ENCODE data around the gene TULP3.

TULP3 gene

GRCh38 chr12:2988494-2988893, 97.8 kb downstream of the TULP3 start:
- no peak overlapping the region for H3K4me3 ChIP-seq (replicated peaks; ENCODE audit: low read depth, low read length)
- no peak for DNase-seq (ENCODE audit: low read depth)
- TF ChIP-seq CTCF (IDR thresholded peaks at IDR 0.05; ENCODE audit: low read length, missing control alignments), result no peak
